GM12875 (cell line): ENCODE results near the gene PEX11A.

Source experiments
- H3K4me3 ChIP-seq: one replicate; pipeline ENCODE4 v1.5.1; 2011; ENCODE audit warnings: low read depth, low read length, control low read depth
- TF ChIP-seq, protein P1 (sequence below): IDR thresholded peaks from 2 replicates; pipeline ENCODE4 v1.5.1; 2011; ENCODE audit warnings: low read depth, mild to moderate bottlenecking, control low read depth, inconsistent platforms, low read length, moderate library complexity, borderline replicate concordance; ENCODE audit not compliant: insufficient read depth

PEX11A gene

DNA sequence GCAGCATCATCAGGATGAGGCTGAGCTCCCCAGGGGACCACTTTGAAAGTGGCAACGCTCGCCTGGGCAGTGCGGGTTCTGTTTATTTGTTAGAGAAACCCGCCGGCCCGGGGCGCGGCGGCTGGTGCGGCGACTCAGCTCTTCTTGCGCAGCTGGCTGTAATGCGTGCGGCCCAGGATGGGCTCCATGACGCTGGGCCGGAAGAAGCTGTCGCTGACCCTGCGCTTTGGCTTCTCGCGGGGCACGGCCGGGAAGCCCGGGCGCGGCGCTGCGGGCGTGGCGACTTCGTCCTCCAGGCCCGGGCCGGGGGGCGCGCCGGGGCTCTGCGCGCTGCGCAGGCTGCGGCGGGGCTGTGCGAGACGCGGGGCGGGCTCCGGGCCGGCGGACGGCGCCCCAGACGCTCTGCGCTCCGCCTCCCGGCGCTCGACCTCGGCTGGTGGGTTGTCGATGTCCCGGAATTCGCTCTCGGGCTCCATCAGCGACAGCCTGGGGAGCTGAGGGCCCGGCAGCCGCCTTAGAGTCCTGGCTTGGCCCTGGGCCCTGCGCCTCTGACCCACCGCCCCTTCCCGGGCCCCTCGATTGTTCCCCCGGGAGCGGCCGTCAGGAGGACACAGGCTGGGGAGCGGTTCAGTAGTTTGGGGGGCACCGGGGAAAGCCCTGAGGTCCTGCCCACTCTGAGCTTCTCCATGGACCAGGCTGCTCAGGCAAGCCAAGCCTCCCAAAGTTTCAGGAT lies 24.9 kb downstream of the PEX11A start:
- TF ChIP-seq, protein P1, sequence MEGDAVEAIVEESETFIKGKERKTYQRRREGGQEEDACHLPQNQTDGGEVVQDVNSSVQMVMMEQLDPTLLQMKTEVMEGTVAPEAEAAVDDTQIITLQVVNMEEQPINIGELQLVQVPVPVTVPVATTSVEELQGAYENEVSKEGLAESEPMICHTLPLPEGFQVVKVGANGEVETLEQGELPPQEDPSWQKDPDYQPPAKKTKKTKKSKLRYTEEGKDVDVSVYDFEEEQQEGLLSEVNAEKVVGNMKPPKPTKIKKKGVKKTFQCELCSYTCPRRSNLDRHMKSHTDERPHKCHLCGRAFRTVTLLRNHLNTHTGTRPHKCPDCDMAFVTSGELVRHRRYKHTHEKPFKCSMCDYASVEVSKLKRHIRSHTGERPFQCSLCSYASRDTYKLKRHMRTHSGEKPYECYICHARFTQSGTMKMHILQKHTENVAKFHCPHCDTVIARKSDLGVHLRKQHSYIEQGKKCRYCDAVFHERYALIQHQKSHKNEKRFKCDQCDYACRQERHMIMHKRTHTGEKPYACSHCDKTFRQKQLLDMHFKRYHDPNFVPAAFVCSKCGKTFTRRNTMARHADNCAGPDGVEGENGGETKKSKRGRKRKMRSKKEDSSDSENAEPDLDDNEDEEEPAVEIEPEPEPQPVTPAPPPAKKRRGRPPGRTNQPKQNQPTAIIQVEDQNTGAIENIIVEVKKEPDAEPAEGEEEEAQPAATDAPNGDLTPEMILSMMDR, result no peak
- H3K4me3 ChIP-seq, result no peak overlapping the region

DNA sequence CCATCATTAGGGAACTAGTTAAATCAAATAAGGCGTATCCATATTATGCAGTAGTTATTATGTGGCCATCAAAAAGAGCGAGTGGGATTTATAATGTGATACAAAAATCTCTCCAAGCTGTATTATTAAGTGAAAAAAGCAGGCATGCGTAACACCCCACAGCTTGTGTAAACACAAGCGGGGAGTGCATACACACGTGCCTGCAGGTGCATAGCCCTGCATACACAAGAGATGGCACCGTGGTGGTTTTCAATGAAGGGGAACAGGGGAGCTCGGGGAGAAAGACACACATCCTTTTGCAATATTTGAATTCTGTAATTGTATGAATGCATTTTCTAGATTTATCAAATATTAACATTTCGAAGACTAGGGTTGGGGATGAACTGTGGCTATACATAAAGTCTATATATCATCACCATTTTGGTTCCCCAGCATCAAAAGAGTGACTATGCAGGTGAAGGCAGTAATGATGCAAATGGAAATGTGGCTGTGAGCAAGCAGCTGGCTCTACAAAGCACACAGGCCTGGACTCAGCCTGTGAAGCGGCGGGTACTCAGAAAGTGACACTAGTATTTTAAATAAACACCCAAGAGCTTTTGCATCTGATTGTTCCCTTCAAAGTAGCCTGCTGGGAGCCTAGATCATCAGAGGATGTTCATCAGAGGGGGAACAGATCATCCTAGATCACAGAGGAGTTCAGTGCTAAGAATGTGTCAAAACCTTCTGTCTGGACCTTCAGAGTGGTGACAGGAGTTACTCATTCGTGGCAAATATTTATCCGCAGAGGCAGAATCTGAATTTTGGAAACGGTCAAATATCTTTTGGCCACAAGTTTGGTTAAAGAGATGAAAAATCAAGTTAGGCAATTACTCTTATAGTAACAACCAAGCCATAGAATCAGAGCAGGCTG lies 25.9 kb downstream of the PEX11A start:
- no peak overlapping the region for H3K4me3 ChIP-seq
- TF ChIP-seq, protein P1, result no peak

- TF ChIP-seq, protein P1, result no peak
- H3K4me3 ChIP-seq, result no peak overlapping the region
Measured at GRCh38 chr15:89662893-89663626, 27.5 kb downstream of the PEX11A start.

GRCh38 chr15:89660556-89660955 lies 30.0 kb downstream of the PEX11A start:
- no peak overlapping the region for H3K4me3 ChIP-seq
- TF ChIP-seq, protein P1, result no peak

DNA sequence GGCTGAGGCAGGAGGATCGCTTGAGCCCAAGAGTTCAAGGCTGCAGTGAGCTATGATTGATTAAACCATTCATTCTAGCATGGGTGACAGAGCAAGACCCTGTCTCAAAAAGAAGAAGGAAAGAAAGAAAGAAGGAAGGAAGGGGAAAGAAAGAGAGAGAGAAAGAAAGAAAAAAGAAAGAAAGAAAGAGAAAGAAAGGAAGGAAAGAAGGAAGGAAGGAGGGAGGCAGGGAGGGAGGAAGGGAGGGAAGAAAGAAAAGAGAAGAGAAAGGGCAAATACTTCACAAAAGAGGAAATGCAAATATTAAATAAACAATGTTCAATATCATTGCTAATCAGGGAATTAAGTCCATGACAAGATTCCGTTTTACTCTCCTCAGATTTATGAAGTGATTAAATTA lies 31.3 kb downstream of the PEX11A start:
- TF ChIP-seq, protein P1, result no peak
- H3K4me3 ChIP-seq, result no peak overlapping the region

DNA sequence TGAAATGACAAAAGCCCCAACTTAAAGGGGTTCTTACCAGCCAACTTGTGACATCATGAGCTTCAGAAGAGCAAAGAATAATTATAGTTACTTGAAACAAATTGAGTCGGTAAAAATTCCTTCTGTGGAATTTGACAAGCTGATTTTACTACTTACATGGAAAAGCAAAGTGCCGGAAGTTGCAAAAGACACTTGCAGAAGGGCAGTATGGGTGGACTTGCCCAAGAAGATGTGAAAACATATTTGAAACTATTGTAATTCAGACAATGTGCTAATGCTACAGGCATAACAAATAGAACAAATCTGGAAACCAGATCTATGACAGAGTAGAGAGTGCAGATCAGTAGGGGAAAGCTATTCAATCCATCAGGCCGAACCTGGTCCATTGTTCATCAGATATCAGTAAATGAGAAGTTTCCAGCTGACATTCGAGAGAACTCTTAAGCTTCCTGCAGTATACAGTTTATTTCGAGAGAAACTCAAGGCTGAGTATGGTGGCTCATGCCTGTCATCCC lies 32.8 kb downstream of the PEX11A start:
- TF ChIP-seq, protein P1, result no peak

More for the DNA sequence above, 32.8 kb downstream of the PEX11A start:
- no peak overlapping the region for H3K4me3 ChIP-seq
